GM21367 (cell line): ENCODE results near the gene S100A3.

ENCODE experiments used
- ATAC-seq: cut with Tn5 transposase; IDR thresholded peaks from one replicate; pipeline ENCODE4 v1.9.1; 2021; ENCODE audit not compliant: unreplicated experiment

S100A3 gene

DNA sequence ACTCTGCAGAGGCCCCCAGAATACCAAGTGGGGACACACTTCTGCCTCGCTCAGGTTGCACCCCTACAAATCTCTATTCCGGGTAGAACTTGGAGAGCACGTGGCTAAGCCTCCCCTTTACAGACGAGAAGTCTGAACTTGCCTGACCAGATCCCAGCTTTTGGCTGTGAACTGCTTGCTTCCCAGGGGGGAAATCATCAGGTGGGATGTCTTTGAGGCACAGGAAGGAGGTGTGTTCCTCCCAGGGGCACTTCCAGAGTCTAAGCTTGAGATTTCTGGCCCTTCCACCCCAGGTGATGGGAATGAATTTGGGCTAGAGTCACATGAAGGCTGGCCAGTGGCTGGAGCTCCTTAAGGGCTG lies 1.3 kb upstream of the S100A3 start:
- ATAC-seq: no peak

DNA sequence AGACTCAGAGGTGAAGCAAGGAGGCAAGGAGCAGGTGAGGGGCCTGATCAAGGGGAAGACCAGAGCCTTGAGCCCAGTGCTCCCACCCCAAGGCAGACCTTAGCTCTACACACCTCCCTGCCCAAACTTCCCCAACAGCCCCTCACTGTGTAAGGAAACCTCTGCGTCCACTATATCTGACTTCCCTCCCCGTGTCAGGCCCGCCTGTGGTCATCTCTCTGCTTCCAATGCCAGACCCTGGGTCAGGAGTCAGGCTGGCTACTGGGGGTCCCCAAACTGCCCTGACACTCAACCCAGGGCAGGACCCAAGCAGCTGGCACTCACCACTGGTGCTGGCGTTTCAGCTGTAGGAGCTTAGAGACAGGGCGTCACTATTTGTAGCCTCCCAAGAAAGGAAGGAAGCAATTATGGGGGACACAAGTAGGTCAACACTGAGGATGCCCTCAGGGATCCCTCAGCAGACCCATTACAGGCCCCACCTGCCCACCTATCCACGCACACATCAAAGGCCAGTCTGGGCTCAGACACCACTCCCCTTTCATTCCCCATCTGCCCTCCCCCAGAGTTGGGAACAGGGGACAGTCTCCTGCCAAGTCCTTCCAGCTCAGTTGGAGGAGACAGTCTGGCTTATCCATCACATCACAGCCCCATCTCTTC lies 811 bp upstream of the S100A3 start:
- ATAC-seq: no peak

- no peak for ATAC-seq
These were observed 1.2 kb downstream of the S100A3 start for GRCh38 chr1:153547560-153548551.

GRCh38 chr1:153546796-153547559 lies 2.1 kb downstream of the S100A3 start:
- ATAC-seq: no peak

DNA sequence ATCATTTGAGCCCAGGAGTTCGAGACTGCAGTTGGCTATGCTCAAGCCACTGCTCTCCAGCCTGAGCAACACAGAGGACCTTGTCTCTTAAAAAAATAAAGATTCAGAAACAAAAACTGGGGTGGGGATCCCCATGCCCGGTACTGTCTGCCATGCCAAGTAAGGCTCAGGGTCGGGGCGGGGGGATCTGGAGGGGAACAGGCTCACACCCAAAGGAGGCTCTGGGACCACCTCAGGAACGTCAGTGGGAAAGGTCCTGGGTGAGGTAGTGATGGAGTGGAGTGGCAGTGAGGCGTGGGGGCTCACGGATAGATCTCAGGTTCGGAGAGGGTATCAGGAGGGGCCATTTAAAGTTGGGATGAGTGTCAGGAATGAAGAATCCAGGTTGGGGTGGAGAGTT lies 2.7 kb downstream of the S100A3 start:
- no peak for ATAC-seq

DNA sequence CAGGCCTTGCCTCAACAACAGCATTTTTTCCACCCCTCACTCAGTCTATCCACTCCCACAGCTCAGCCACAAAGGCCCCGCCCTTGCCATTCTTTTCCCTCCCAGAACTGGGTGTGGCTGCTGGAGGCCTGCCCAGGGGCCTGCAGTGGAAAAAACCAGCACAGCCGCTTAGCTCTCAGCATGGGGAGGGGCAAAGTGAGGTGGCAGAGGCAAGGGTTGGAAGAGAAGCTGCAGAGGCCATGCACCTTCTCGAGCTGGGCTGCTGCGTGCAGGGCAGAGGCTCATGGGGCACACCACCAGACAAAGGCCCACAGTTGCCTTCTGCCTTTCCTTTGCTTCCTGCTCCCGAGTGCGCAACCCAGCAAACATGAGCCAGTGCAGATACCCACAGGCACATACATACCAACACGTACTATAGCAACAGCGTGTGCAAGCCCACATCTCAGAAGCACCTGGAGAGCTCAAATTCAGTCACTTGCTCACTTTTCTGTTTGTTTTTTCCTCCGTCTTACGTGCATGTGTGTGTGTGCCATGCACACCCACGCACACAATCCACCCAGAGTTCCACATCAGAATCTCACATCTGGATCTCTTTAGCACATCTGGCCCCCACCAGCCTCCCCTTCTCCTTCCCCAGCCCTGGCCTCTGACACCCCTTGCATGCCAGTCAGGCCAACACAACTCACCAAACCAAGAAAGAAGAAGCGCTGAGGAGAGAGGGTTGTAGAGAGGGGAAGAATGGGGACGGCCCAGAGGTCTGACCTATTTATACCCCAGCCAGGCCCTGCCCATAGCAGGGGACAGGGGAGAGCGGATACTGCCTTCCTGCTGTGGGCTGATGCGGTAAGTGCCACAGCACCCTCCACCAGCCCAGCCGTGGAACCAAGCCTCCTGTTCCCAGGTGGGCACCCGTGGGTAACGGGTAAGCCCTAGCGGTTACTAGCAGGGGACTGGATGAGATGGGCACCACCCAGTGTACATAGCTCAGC lies 3.7 kb downstream of the S100A3 start, which contains the start of gene S100A4:
S100A4 (minus strand) TSS at position 740 of the 989 bp plus-strand sequence. CDS start 1,012 bp downstream, outside the sequence.
- ATAC-seq: no peak

DNA sequence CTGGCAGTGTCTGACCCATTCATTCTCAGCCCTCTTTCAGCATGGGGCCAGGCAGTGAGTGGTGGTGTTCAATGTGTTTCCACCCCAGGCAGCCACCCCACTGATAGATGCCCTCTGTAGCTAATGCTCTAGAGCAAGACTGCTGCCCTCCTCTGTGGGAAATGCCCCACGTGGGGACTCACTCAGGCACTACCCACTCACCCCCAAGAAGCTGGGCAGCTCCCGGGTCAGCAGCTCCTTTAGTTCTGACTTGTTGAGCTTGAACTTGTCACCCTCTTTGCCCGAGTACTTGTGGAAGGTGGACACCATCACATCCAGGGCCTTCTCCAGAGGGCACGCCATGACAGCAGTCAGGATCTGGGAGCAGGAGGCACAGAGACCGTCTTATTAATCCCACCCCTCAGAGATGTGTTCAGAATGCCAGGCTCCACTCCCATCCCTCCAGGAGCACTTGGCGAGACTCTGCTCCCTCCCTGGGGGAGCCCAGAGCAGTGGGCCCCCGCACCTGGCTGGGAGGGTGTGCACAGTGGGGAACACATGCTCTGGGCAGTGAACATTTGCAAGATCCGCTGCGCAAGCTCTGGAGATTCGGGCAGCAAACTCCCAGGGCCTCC lies 4.5 kb downstream of the S100A3 start:
- no peak for ATAC-seq

GRCh38 chr1:153543736-153544135 lies 5.3 kb downstream of the S100A3 start:
- no peak for ATAC-seq

DNA sequence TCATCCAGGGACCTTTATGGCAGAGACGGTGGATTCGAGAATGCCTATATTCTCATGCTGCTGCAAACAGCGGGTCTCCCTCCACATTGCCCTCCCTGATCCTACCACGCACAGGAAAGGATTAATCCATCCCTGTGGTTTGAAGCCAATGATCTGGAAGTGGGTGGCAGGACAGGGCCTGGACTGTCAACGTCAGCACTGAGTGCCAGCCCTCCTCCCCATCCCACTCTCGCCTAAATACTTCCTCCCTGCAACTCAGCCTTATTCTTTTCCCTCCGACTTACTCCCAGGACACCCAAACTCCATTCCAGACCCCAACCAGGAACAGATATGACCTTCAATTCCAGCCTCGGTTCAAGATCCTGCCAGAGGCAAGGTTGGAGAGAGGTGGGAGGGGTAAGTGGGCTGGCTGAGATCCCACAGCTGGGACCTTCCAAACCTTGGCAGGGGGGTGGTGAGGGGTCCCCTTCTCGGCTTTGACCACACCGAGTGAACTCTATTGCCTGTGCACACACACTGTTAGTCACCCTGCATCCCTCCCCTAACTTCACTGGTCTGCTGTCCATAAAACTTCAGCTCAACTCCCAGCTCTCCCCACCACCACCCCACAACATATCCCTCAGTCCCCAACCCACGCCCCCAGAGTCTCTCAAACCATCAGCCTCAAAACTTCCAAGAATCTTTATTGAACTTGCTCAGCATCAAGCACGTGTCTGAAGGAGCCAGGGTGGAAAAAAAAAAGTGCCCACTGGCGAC lies 5.9 kb downstream of the S100A3 start:
- ATAC-seq: no peak

DNA sequence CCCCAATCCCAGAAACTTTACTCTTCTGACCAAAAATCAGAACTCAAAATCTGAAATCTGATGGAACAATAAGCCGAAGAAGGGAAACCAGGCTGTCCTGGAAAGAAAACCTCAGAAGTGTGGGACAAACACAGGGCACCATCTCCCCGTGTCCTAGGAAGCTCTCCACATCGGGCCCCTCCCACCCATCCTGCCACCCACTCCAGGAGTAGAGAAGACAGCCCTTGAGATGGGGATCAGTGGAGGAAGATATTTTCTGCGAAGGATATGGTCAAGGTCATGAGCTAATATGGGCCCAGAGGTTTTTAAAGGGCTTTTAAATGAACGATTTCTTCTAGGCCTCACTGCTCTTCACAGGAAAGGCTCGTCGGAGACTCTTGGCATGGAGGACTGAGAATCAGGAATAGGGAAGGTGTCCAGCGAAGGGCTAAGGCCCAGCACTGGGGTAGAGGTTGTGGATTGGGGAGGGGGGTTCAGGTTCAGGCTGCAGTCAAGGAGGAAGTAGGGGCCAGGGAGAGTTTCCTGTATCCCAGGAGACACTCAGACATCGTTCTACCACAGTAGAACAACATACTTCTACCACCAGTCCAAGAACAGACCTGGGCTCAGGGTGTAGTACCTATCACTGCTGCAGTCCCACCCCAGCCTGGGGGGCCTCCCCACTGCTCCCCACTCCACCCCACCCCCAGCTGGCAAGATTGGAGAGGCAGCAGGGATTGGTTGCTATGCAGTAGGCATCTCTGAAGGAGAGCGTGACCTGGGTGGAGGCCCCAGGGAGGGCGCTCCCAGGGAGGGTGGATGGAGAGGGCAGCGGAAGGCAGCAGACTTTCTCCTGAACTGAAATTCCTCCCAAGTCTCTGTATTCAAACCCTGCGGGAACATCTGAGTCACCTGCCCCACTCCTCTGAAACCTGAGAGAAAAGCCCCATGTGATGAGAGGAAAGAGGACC lies 7.1 kb downstream of the S100A3 start:
- no peak for ATAC-seq

GRCh38 chr1:153540394-153541361 lies 8.4 kb downstream of the S100A3 start, which contains the start of gene S100A5:
TSS of gene S100A5 (minus strand) at chr1:153540934. CDS start at chr1:153540191, 743 bp downstream.
- ATAC-seq: no peak

DNA sequence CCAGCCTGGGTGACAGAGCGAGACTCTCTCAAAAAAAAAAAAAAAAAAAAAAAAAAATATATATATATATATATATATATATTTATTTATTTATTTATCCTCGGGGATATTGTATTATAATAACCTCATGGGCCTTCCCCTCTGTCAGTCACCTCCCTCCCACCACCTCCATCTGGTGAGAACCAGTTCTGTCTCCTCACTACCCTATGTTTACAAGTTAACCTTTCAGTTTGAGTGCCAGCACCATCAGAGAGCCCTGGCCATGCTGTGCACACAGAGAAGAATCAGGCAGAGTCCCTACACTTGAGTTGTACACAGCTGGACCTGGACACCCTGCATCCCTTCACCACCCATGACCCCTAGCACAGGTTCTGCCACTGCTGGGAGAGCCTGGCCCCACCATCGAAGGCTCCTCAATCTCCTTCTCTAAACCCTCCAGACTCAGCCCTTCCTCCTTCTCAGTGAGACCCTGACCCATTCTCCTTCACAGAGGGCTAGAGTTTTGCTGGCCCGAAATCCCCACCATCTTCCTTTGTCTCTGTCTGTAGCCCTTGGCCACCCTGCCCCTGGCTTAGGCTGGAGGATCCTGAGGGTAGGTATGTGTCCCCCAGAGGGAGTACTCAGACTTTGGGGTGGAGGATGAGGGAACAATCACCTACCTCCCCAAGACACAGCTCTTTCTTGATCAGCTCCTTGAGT lies 9.5 kb downstream of the S100A3 start:
- ATAC-seq: no peak

GRCh38 chr1:153538315-153538821 lies 10.7 kb downstream of the S100A3 start:
- no peak for ATAC-seq

DNA sequence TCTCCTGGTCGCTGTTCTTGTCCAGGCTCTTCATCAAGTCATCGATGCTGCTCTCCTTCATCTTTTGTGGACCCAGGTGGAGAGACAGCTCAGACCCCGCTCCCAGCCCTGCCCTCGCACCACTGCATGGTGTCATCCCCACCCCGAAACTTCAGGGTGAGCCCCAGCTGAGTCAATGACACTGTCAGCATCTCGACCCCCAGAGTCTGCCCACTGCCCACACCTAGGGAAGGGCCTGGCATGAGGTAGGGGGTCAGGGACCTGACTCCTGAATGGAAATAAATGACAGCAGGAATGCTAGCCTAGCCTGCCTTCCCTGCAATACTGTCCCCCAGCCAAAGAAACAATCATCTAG lies 11.7 kb downstream of the S100A3 start:
- no peak for ATAC-seq

GRCh38 chr1:153536671-153537375 lies 12.2 kb downstream of the S100A3 start:
- no peak for ATAC-seq
